Effector memory CD8-positive, alpha-beta T cell (primary cell): ENCODE measurements around the gene MSI1.

Experiments
- ATAC-seq: fragments of 150-1000 bp; cut with Tn5 transposase; replicated peaks from 2 replicates; pipeline ENCODE4 v1.10.0; 2021; ENCODE audit warnings: mild to moderate bottlenecking, moderate library complexity
- DNase-seq, 3 experiments: peaks; one replicate each; pipeline ENCODE4 v3.0.0; 2021
- H3K27ac Mint-ChIP-seq, 2 donors: one replicate each; pipeline ENCODE4 v1.8.0; 2022; ENCODE audit warnings: mild to moderate bottlenecking in 2 of 2, mixed read lengths in 2 of 2, moderate library complexity in 2 of 2
- H3K27me3 Mint-ChIP-seq, 2 donors: one replicate each; pipeline ENCODE4 v1.8.0; 2022; ENCODE audit warnings: mixed read lengths in 2 of 2
- H3K36me3 Mint-ChIP-seq: one replicate; pipeline ENCODE4 v1.8.0; 2022; ENCODE audit warnings: mild to moderate bottlenecking, moderate library complexity, mixed read lengths; ENCODE audit not compliant: insufficient read depth
- H3K4me1 Mint-ChIP-seq, 2 donors: one replicate each; pipeline ENCODE4 v1.8.0; 2022; ENCODE audit warnings: low read depth in 2 of 2, mixed read lengths in 2 of 2
- H3K4me3 Mint-ChIP-seq, 2 donors: one replicate each; pipeline ENCODE4 v1.8.0; 2022; ENCODE audit warnings: mild to moderate bottlenecking in 2 of 2, mixed read lengths in 2 of 2, moderate library complexity in 2 of 2
- H3K9me3 Mint-ChIP-seq, 2 donors: one replicate each; pipeline ENCODE4 v1.8.0; 2022; ENCODE audit warnings: mixed read lengths in 2 of 2
- total RNA-seq, 9 experiments: gene quantifications; one replicate each; lab custom pipeline; 2026; lab: John Stamatoyannopoulos, UW

MSI1 gene
- 0 to 0.90 (median 0.11) reads per million in 9 experiments for total RNA-seq

- Mint-ChIP-seq H3K4me1 (peaks cover 9 to 14% of the 10 kb centered on the region in 2 donors), H3K9me3 (no peaks in the 10 kb centered on the region), H3K4me3 (peak within 1 kb of the TSS; percentile 76 to 84), H3K36me3 (no peaks in the 10 kb centered on the region), H3K27ac (no peak within 1 kb of the TSS), H3K27me3 (peaks cover 70 to 89% of the 10 kb centered on the region in 2 donors)
- ATAC-seq = no peak
- no peak for DNase-seq
Observed at GRCh38 chr12:120368789-120369602, at the start of gene MSI1. Gene MSI1, minus strand, starts transcription at chr12:120369164. Its CDS starts 73 bp downstream, at chr12:120369091.

GRCh38 chr12:120417917-120418580 is 49.1 kb upstream of the MSI1 start:
- H3K9me3 Mint-ChIP-seq = no peaks in the 10 kb centered on the region
- no peaks in the 10 kb centered on the region for H3K36me3 Mint-ChIP-seq
- no peak overlapping the region for H3K4me3 Mint-ChIP-seq
- no peaks in the 10 kb centered on the region for H3K4me1 Mint-ChIP-seq
- no peak for ATAC-seq
- peaks cover 0 to 37% of the 10 kb centered on the region in 2 donors for H3K27me3 Mint-ChIP-seq
- H3K27ac Mint-ChIP-seq = no peak overlapping the region
- DNase-seq = no peak

DNA sequence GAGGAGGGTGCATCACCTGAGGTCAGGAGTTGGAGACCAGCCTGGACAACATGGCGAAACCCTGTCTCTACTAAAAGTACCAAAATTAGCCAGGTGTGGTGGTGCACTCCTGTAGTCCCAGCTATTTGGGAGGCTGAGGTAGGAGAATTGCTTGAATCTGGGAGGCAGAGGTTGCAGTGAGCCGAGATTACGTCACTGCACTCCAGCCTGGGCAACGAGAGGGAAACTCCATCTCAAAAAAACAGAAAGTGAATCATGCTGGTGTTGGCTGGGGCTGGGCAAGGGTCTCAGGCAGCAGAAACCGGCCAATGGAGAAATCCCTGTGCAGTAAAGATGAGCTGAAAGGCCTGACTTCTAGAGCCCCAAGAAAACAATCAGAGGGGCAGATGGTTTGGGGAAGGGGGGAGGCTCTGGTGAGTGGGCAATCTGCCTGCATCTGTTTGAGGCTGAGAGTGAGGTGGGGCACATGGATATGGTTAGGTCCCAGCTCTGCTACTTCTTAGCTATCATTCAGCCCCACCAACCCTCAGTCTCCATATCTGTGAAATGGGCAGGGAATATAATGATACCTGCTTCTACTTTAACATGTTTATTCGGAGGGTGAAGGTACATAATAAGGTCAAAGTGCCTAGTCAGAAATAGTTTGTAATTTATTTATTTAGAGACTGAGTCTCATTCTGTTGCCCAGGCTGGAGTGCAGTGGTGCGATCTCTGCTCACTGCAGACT is 47.7 kb upstream of the MSI1 start:
- DNase-seq (no peak), ATAC-seq (no peak)
- Mint-ChIP-seq H3K27me3 (peaks cover 8 to 48% of the 10 kb centered on the region in 2 donors), H3K4me1 (no peaks in the 10 kb centered on the region), H3K4me3 (no peak overlapping the region), H3K9me3 (no peaks in the 10 kb centered on the region), H3K27ac (no peak overlapping the region), H3K36me3 (no peaks in the 10 kb centered on the region)

GRCh38 chr12:120413901-120414695 is 45.1 kb upstream of the MSI1 start:
- peaks cover 8 to 48% of the 10 kb centered on the region in 2 donors for H3K27me3 Mint-ChIP-seq
- no peaks in the 10 kb centered on the region for H3K9me3 Mint-ChIP-seq
- H3K4me1 Mint-ChIP-seq = no peaks in the 10 kb centered on the region
- no peak overlapping the region for H3K4me3 Mint-ChIP-seq
- ATAC-seq = no peak
- H3K27ac Mint-ChIP-seq = no peak overlapping the region
- DNase-seq = no peak
- no peaks in the 10 kb centered on the region for H3K36me3 Mint-ChIP-seq

- peaks cover 8 to 38% of the 10 kb centered on the region in 2 donors for H3K27me3 Mint-ChIP-seq
- H3K36me3 Mint-ChIP-seq = no peaks in the 10 kb centered on the region
- no peak overlapping the region for H3K4me3 Mint-ChIP-seq
- H3K9me3 Mint-ChIP-seq = no peaks in the 10 kb centered on the region
- no peak overlapping the region for H3K27ac Mint-ChIP-seq
- DNase-seq (no peak), ATAC-seq (no peak)
- H3K4me1 Mint-ChIP-seq = no peaks in the 10 kb centered on the region
Observed at GRCh38 chr12:120412421-120412820, 43.5 kb upstream of the MSI1 start.

DNA sequence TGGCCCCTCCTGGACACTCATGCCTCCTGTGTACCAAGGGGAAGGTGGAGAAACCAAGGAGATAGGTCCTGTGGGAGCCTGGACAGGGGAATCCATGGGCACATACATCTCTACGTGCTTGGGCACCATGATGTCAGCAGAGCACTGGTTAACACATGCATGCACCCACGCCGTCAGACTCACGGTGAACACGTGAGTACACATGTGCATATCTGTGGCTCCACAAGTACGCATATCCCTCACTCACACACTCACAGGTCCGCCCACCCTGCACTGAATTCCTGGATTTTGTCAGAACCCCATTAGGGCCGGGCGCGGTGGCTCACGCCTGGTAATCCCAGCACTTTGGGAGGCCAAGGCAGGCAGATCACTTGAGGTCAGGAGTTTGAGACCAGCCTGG is 39.8 kb upstream of the MSI1 start:
- ATAC-seq = no peak
- DNase-seq = no peak
- peaks cover 8 to 22% of the 10 kb centered on the region in 2 donors for H3K27me3 Mint-ChIP-seq
- H3K27ac Mint-ChIP-seq = no peak overlapping the region
- H3K4me3 Mint-ChIP-seq = no peak overlapping the region
- H3K36me3 Mint-ChIP-seq = no peaks in the 10 kb centered on the region
- H3K4me1 Mint-ChIP-seq = no peaks in the 10 kb centered on the region
- no peaks in the 10 kb centered on the region for H3K9me3 Mint-ChIP-seq

DNA sequence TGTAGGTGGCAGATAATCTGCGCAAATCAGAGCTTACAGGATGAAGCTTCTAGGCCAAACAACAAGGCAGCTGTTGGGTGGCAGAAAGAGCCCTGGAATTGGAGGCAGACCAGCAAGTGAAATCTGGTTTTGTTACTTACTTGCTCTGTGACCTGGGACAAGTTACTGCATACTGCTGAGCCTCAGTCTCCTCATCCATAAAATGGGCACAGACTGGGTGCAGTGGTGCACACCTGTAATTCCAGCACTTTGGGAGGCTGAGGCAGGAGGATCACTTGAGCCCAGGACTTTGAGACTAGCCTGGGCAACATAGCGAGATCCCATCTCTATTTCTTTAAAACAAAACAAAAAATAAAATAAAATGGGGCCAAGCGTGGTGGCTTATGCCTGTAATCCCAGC is 37.6 kb upstream of the MSI1 start:
- Mint-ChIP-seq H3K4me3 (no peak overlapping the region), H3K27me3 (peaks cover 8 to 28% of the 10 kb centered on the region in 2 donors), H3K27ac (no peak overlapping the region), H3K4me1 (no peaks in the 10 kb centered on the region), H3K36me3 (no peaks in the 10 kb centered on the region), H3K9me3 (no peaks in the 10 kb centered on the region)
- ATAC-seq = no peak
- DNase-seq = no peak

DNA sequence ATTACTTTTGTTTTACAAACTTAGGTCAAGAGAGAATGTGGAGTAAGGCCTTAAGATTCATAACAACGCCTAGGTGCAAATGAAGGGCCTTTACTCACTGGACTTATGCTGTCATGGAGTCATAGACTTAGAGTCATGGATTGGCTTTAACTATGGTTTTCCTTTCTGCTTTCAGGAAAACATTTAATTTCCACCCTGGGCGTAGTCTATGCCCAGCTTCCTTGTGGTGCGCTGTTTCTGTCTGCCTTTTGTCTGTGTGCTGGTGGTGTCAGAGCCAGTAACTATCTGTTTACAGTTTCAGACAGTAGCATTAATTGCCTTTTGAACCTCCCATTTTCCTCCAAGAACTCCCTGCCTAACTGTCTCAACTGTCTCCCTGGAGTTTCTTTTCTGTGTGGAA is 37.1 kb upstream of the MSI1 start:
- H3K4me3 Mint-ChIP-seq = no peak overlapping the region
- H3K4me1 Mint-ChIP-seq = no peaks in the 10 kb centered on the region
- no peaks in the 10 kb centered on the region for H3K9me3 Mint-ChIP-seq
- H3K27me3 Mint-ChIP-seq = peaks cover 8 to 29% of the 10 kb centered on the region in 2 donors
- DNase-seq = no peak
- no peak for ATAC-seq
- H3K36me3 Mint-ChIP-seq = no peaks in the 10 kb centered on the region
- no peak overlapping the region for H3K27ac Mint-ChIP-seq

- Mint-ChIP-seq H3K27ac (no peak overlapping the region), H3K4me3 (no peak overlapping the region), H3K36me3 (no peaks in the 10 kb centered on the region), H3K27me3 (peaks cover 15 to 43% of the 10 kb centered on the region in 2 donors), H3K9me3 (no peaks in the 10 kb centered on the region), H3K4me1 (no peaks in the 10 kb centered on the region)
- no peak for DNase-seq
- no peak for ATAC-seq
Observed at GRCh38 chr12:120404271-120404670, 35.3 kb upstream of the MSI1 start.

GRCh38 chr12:120403869-120404268 is 34.9 kb upstream of the MSI1 start:
- Mint-ChIP-seq H3K27ac (no peak overlapping the region), H3K4me3 (no peak overlapping the region), H3K9me3 (no peaks in the 10 kb centered on the region), H3K36me3 (no peaks in the 10 kb centered on the region), H3K4me1 (no peaks in the 10 kb centered on the region), H3K27me3 (peaks cover 15 to 45% of the 10 kb centered on the region in 2 donors)
- ATAC-seq (no peak), DNase-seq (no peak)

- no peaks in the 10 kb centered on the region for H3K36me3 Mint-ChIP-seq
Observed at GRCh38 chr12:120402217-120402616, 33.3 kb upstream of the MSI1 start.

GRCh38 chr12:120399531-120399930 is 30.6 kb upstream of the MSI1 start:
- ATAC-seq = no peak
- Mint-ChIP-seq H3K9me3 (no peaks in the 10 kb centered on the region), H3K36me3 (no peaks in the 10 kb centered on the region), H3K4me1 (peaks cover 0 to 4% of the 10 kb centered on the region in 2 donors), H3K27ac (no peak overlapping the region), H3K4me3 (no peak overlapping the region), H3K27me3 (peaks cover 41 to 83% of the 10 kb centered on the region in 2 donors)
- no peak for DNase-seq

More at GRCh38 chr12:120402217-120402616, 33.3 kb upstream of the MSI1 start:
- ATAC-seq (no peak), DNase-seq (no peak)
- Mint-ChIP-seq H3K9me3 (no peaks in the 10 kb centered on the region), H3K4me3 (no peak overlapping the region), H3K27ac (no peak overlapping the region), H3K27me3 (peaks cover 22 to 58% of the 10 kb centered on the region in 2 donors), H3K4me1 (no peaks in the 10 kb centered on the region)
